Measurements from ENCODE around the gene MYH9. TPM values are rescaled to one million over a fixed set of nuclear protein-coding genes. Genes with fewer than 3 reads are reported as not detected.
A peak's percentile ranks its signal among the peaks of the same experiment; 100 is the strongest.

The MYH9 gene
- total and polyA plus RNA-seq, 2 experiments from 2014 or later: 58.4 to 233 TPM

DNA sequence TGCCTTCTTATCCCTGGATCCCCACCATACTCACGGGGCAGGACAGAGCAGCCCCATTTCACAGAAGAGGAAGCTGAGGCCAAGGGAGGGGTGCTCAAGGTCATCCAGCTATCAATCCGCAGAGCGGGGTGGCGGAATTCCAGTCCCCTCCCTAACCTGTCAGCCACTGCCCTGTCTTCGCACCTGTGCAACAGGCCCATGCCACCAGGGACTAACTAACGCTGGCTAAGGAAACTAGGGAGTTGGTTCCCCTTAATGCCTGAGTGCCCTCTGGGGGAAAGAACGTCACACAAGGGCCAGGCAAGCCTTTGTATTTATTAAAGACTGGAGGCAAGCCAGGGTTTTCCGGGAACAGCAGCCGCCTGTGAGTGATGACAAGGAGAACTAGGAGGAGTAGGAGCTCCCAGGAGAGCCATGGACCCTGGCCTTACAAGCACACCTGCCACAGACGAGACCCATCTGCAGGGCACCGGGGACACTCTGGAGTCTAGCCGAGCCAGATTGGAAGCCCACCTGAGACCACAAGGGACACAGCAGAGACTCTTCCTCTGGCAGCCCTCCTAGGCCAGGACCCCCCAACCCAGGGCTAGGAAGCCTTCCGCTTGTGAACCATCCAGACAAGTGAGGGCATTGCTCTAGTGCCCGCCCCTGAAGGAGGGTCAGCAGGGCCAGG, 64.4 kb downstream of the MYH9 start:
- H3K27ac ChIP-seq (ENCODE audit: low read depth): 0 out of 2 replicates have a peak overlapping the region, but pooled peaks have one; percentile 14
- Mint-ChIP-seq H3K4me1 (peaks cover 15% of the 10 kb centered on the region), H3K27me3 (ENCODE audit: insufficient read depth, low read depth, poor library complexity) (peaks cover 9% of the 10 kb centered on the region), H3K9me3 (no peaks in the 10 kb centered on the region), H3K27ac (0 out of 2 replicates have a peak overlapping the region, but pooled peaks have one; percentile 35), H3K4me3 (no peak overlapping the region), H3K36me3 (ENCODE audit: low read depth) (peaks cover 85% of the 10 kb centered on the region)
- H3K79me2 ChIP-seq (replicated peaks; ENCODE audit: insufficient read depth): peaks cover 21% of the 10 kb centered on the region
- no peak overlapping the region for H3K4me2 ChIP-seq
- ATAC-seq (no peak), DNase-seq (ENCODE audit: low spot score) (no peak)
- H3K4me1 ChIP-seq (ENCODE audit: insufficient read depth): peaks cover 4% of the 10 kb centered on the region
- H2AFZ ChIP-seq: no peak overlapping the region
- H3K9me2 ChIP-seq (ENCODE audit: insufficient read depth): no peaks in the 10 kb centered on the region
- H3K4me3 ChIP-seq: no peak overlapping the region
- peaks cover 21% of the 10 kb centered on the region for H4K20me1 ChIP-seq (replicated peaks; ENCODE audit: insufficient read depth)
- 0 out of 2 replicates have a peak, but pooled peaks cover 3% of the 10 kb centered on the region for H3F3A ChIP-seq (replicated peaks; ENCODE audit: low read depth)
- TF ChIP-seq ZNF331 (CRISPR knock-in tag; IDR thresholded peaks at IDR 0.05; ENCODE audit: low read depth) (no peak), NANOG (IDR thresholded peaks at IDR 0.05; ENCODE audit: borderline replicate concordance) (no peak)
- TF ChIP-seq, protein P1, sequence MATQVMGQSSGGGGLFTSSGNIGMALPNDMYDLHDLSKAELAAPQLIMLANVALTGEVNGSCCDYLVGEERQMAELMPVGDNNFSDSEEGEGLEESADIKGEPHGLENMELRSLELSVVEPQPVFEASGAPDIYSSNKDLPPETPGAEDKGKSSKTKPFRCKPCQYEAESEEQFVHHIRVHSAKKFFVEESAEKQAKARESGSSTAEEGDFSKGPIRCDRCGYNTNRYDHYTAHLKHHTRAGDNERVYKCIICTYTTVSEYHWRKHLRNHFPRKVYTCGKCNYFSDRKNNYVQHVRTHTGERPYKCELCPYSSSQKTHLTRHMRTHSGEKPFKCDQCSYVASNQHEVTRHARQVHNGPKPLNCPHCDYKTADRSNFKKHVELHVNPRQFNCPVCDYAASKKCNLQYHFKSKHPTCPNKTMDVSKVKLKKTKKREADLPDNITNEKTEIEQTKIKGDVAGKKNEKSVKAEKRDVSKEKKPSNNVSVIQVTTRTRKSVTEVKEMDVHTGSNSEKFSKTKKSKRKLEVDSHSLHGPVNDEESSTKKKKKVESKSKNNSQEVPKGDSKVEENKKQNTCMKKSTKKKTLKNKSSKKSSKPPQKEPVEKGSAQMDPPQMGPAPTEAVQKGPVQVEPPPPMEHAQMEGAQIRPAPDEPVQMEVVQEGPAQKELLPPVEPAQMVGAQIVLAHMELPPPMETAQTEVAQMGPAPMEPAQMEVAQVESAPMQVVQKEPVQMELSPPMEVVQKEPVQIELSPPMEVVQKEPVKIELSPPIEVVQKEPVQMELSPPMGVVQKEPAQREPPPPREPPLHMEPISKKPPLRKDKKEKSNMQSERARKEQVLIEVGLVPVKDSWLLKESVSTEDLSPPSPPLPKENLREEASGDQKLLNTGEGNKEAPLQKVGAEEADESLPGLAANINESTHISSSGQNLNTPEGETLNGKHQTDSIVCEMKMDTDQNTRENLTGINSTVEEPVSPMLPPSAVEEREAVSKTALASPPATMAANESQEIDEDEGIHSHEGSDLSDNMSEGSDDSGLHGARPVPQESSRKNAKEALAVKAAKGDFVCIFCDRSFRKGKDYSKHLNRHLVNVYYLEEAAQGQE (IDR thresholded peaks at IDR 0.05; ENCODE audit: unreplicated experiment): no peak
- H3K36me3 ChIP-seq (ENCODE audit: insufficient read depth): peaks cover 39% of the 10 kb centered on the region
- no peaks in the 10 kb centered on the region for H3K27me3 ChIP-seq (ENCODE audit: insufficient read depth)

DNA sequence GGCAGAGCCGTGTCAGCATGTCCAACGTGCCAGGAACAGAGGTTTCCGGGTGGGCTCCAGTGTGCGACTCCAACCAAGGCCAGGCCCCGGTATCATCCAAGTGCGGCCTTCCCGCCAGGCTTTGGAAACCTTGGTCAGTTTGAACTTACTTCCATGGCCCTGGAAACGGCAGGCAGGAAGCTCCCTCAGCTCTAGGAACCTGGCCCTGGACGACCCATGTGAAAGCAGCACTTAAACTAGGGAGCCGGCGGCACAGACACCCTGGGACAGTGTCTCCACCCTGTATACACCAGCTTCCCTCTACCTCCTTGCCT, 65.2 kb downstream of the MYH9 start:
- 0 out of 2 replicates have a peak overlapping the region, but pooled peaks have one; percentile 59 for H3K27ac ChIP-seq (ENCODE audit: low read depth)
- Mint-ChIP-seq H3K27me3 (ENCODE audit: insufficient read depth, low read depth, poor library complexity) (peaks cover 9% of the 10 kb centered on the region), H3K4me3 (no peak overlapping the region), H3K36me3 (ENCODE audit: low read depth) (peaks cover 84% of the 10 kb centered on the region), H3K9me3 (no peaks in the 10 kb centered on the region), H3K4me1 (peaks cover 8% of the 10 kb centered on the region), H3K27ac (no peak overlapping the region)
- H3F3A ChIP-seq (replicated peaks; ENCODE audit: low read depth): 0 out of 2 replicates have a peak, but pooled peaks cover 3% of the 10 kb centered on the region
- H3K4me1 ChIP-seq (ENCODE audit: insufficient read depth): no peaks in the 10 kb centered on the region
- H3K79me2 ChIP-seq (replicated peaks; ENCODE audit: insufficient read depth): peaks cover 13% of the 10 kb centered on the region
- no peak for DNase-seq (ENCODE audit: low spot score)
- H4K20me1 ChIP-seq (replicated peaks; ENCODE audit: insufficient read depth): peaks cover 17% of the 10 kb centered on the region
- no peak overlapping the region for H3K4me3 ChIP-seq
- H3K36me3 ChIP-seq (ENCODE audit: insufficient read depth): peaks cover 45% of the 10 kb centered on the region
- ATAC-seq: no peak
- H3K27me3 ChIP-seq (ENCODE audit: insufficient read depth): no peaks in the 10 kb centered on the region
- no peak overlapping the region for H2AFZ ChIP-seq
- H3K9me2 ChIP-seq (ENCODE audit: insufficient read depth): no peaks in the 10 kb centered on the region
- H3K4me2 ChIP-seq: no peak overlapping the region
- TF ChIP-seq NANOG (IDR thresholded peaks at IDR 0.05; ENCODE audit: borderline replicate concordance): no peak
- TF ChIP-seq EZH2 (IDR thresholded peaks at IDR 0.05; ENCODE audit: low read depth, unreplicated experiment): no peak
- TF ChIP-seq CREB1 (CRISPR knock-in tag; IDR thresholded peaks at IDR 0.05; ENCODE audit: low read depth): no peak
- no peak for TF ChIP-seq JUNB (IDR thresholded peaks at IDR 0.05; ENCODE audit: unreplicated experiment)
- no peak for TF ChIP-seq ZNF462 (CRISPR knock-in tag; IDR thresholded peaks at IDR 0.05)
- TF ChIP-seq ZNF114 (CRISPR knock-in tag; IDR thresholded peaks at IDR 0.05): no peak
- no peak for TF ChIP-seq ZNF331 (CRISPR knock-in tag; IDR thresholded peaks at IDR 0.05; ENCODE audit: low read depth)
- no peak for TF ChIP-seq POLR2AphosphoS5 (IDR thresholded peaks at IDR 0.05; ENCODE audit: low read depth)
- no peak for TF ChIP-seq EZH2phosphoT487 (IDR thresholded peaks at IDR 0.05; ENCODE audit: unreplicated experiment)
- TF ChIP-seq STAT1 (IDR thresholded peaks at IDR 0.05; ENCODE audit: unreplicated experiment): no peak
